Natural killer cell (primary cell): ENCODE results near the gene SDCBP2. TPM values are rescaled to one million over a fixed set of nuclear protein-coding genes. Genes with fewer than 3 reads are reported as not detected.

Experiments used
- ATAC-seq, 3 donors: fragments of 150-1000 bp in 2 of 3; fragments of 200-7000 bp in 1 of 3; cut with Tn5 transposase; 1 replicate in 1 of 3; 2 replicates in 2 of 3; pipeline ENCODE4 v1.10.0; 2021; ENCODE audit warnings: mild to moderate bottlenecking in 2 of 3, moderate library complexity in 2 of 3
- DNase-seq, 2 donors: peaks; one replicate each; pipeline versions ENCODE4 v3.0.0 to v3.0.0-alpha.2; 2013 to 2021; ENCODE audit warnings: mixed read lengths in 1 of 2
- H3K27ac ChIP-seq: one replicate; pipeline ENCODE4 v1.5.1; 2013; ENCODE audit warnings: mild to moderate bottlenecking, low read length
- H3K27me3 ChIP-seq: one replicate; pipeline ENCODE4 v1.6.1; 2013; ENCODE audit warnings: low read length; ENCODE audit not compliant: control insufficient read depth, insufficient read depth
- H3K36me3 ChIP-seq: one replicate; pipeline ENCODE4 v1.6.1; 2013; ENCODE audit warnings: low read length; ENCODE audit not compliant: control insufficient read depth, insufficient read depth
- H3K4me1 ChIP-seq: one replicate; pipeline ENCODE4 v1.6.1; 2013; ENCODE audit warnings: low read length; ENCODE audit not compliant: control insufficient read depth, insufficient read depth
- H3K4me3 ChIP-seq: one replicate; pipeline ENCODE4 v1.5.1; 2013; ENCODE audit warnings: low read length
- H3K9me3 ChIP-seq: one replicate; pipeline ENCODE4 v1.6.1; 2013; ENCODE audit warnings: low read length; ENCODE audit not compliant: control insufficient read depth, insufficient read depth
- H3K27ac Mint-ChIP-seq, 2 donors: one replicate each; pipeline ENCODE4 v1.8.0; 2022; ENCODE audit warnings: mild to moderate bottlenecking in 2 of 2, mixed read lengths in 2 of 2, moderate library complexity in 1 of 2
- H3K27me3 Mint-ChIP-seq, 2 donors: one replicate each; pipeline ENCODE4 v1.8.0; 2022; ENCODE audit warnings: low read depth in 2 of 2, mixed read lengths in 2 of 2
- H3K36me3 Mint-ChIP-seq: one replicate; pipeline ENCODE4 v1.8.0; 2022; ENCODE audit warnings: mixed read lengths
- H3K4me1 Mint-ChIP-seq, 2 donors: one replicate each; pipeline ENCODE4 v1.8.0; 2022; ENCODE audit warnings: mixed read lengths in 2 of 2
- H3K4me3 Mint-ChIP-seq: one replicate; pipeline ENCODE4 v1.8.0; 2022; ENCODE audit warnings: mild to moderate bottlenecking, moderate library complexity, mixed read lengths
- H3K9me3 Mint-ChIP-seq, 2 donors: one replicate each; pipeline ENCODE4 v1.8.0; 2022; ENCODE audit warnings: mixed read lengths in 2 of 2
- CTCF ChIP-seq: fragments of 200-600 bp; IDR thresholded peaks from one replicate; pipeline ENCODE4 v1.8.0; 2022; ENCODE audit warnings: antibody characterized with exemption
- WGBS: methylation state at CpG from one replicate; pipeline ENCODE4 v1.1.7; 2013; ENCODE audit warnings: missing lambda C conversion rate; ENCODE audit not compliant: insufficient coverage; 5-methylcytosine and 5-hydroxymethylcytosine counted together
- intact Hi-C: fragments of 100-400 bp; cut with micrococcal nuclease; formaldehyde crosslinking; loops from one replicate; pipeline ENCODE4 v1.14.2; 2022
- total RNA-seq, 4 donors: library from RNA; stranded (reverse); fragments of 120-200 nt in 1 of 4; gene quantifications; one replicate each; pipeline versions ENCODE4 v1.2.3 to v1.2.4, GENCODE V29; 2013 to 2022

SDCBP2 gene
- 1 to 10 TPM; 2.0 to 2.7 (median 2.6) TPM for total RNA-seq
- 0.90 TPM for total RNA-seq (2013)

GRCh38 chr20:1328680-1329330 is at the start of gene SDCBP2:
Gene SDCBP2 (minus strand): TSS chr20:1329139. CDS start chr20:1320416, 8,723 bp downstream.
- Histone ChIP-seq H3K9me3 (no peaks in the 10 kb centered on the region), H3K27me3 (no peaks in the 10 kb centered on the region), H3K27ac (no peak within 1 kb of the TSS), H3K36me3 (peaks cover 4% of the 10 kb centered on the region), H3K4me1 (peaks cover 17% of the 10 kb centered on the region), H3K4me3 (no peak within 1 kb of the TSS)
- no peak for DNase-seq
- no peak for ATAC-seq
- H3K27ac Mint-ChIP-seq: peak within 1 kb of the TSS in 1 of 2 donors; percentile 39
- no peak for TF ChIP-seq CTCF
- 85% methylated on average over 8 of the region's 8 CpGs for WGBS
- no peaks in the 10 kb centered on the region for H3K9me3 Mint-ChIP-seq
- H3K27me3 Mint-ChIP-seq: no peaks in the 10 kb centered on the region
- H3K36me3 Mint-ChIP-seq: no peaks in the 10 kb centered on the region
- H3K4me3 Mint-ChIP-seq: no peak within 1 kb of the TSS
- intact Hi-C loops: no loop called here
- peaks cover 0 to 13% of the 10 kb centered on the region in 2 donors for H3K4me1 Mint-ChIP-seq

- Histone ChIP-seq H3K9me3 (no peaks in the 10 kb centered on the region), H3K4me3 (no peak overlapping the region), H3K36me3 (peaks cover 7% of the 10 kb centered on the region), H3K27me3 (no peaks in the 10 kb centered on the region), H3K27ac (no peak overlapping the region), H3K4me1 (peaks cover 24% of the 10 kb centered on the region)
- no peak overlapping the region for H3K27ac Mint-ChIP-seq
- WGBS: 88% methylated on average over 6 of the region's 6 CpGs
- TF ChIP-seq CTCF: no peak
- H3K36me3 Mint-ChIP-seq: no peaks in the 10 kb centered on the region
- H3K9me3 Mint-ChIP-seq: no peaks in the 10 kb centered on the region
- DNase-seq: no peak
- H3K4me3 Mint-ChIP-seq: no peak overlapping the region
- H3K4me1 Mint-ChIP-seq: peaks cover 70 to 74% of the 10 kb centered on the region in 2 donors
- intact Hi-C loops: no loop called here
- ATAC-seq: no peak
- no peaks in the 10 kb centered on the region for H3K27me3 Mint-ChIP-seq
Observed at GRCh38 chr20:1378735-1379125, 49.8 kb upstream of the SDCBP2 start.

- Histone ChIP-seq H3K27ac (no peak overlapping the region), H3K9me3 (no peaks in the 10 kb centered on the region), H3K4me1 (peaks cover 24% of the 10 kb centered on the region), H3K4me3 (no peak overlapping the region), H3K27me3 (no peaks in the 10 kb centered on the region), H3K36me3 (peaks cover 7% of the 10 kb centered on the region)
- Mint-ChIP-seq H3K4me1 (peaks cover 72 to 80% of the 10 kb centered on the region in 2 donors), H3K36me3 (no peaks in the 10 kb centered on the region), H3K27me3 (no peaks in the 10 kb centered on the region), H3K27ac (no peak overlapping the region), H3K9me3 (no peaks in the 10 kb centered on the region), H3K4me3 (no peak overlapping the region)
- intact Hi-C loops: no loop called here
- no peak for TF ChIP-seq CTCF
- 82% methylated on average over 5 of the region's 6 CpGs for WGBS
- ATAC-seq (no peak), DNase-seq (no peak)
Observed at GRCh38 chr20:1377984-1378734, 49.2 kb upstream of the SDCBP2 start.
